Measurements from ENCODE around the gene IAPP. TPM values are rescaled to one million over a fixed set of nuclear protein-coding genes. Genes with fewer than 3 reads are reported as not detected.

The IAPP gene
- total and polyA plus RNA-seq, 11 donors, result not detected

- no peak overlapping the region for H3K4me3 ChIP-seq
- 83 to 92% (median 87%) methylated on average over 6 of the region's 6 CpGs for WGBS, 4 donors
- TF ChIP-seq POLR2A (IDR thresholded peaks at IDR 0.05), result no peak
- no peaks in the 10 kb centered on the region for H3K9me3 ChIP-seq
- H3K27ac ChIP-seq, result no peak overlapping the region
- no peaks in the 10 kb centered on the region for H3K27me3 ChIP-seq
- ATAC-seq (no peak), DNase-seq (no peak)
- no peaks in the 10 kb centered on the region for H3K4me1 ChIP-seq
- H3K36me3 ChIP-seq, result no peaks in the 10 kb centered on the region
- intact Hi-C loops (cut with DNase I), result no loop called here
Measured at GRCh38 chr12:21337959-21338744, 34.5 kb upstream of the IAPP start.

- DNase-seq (no peak), ATAC-seq (no peak)
- no peaks in the 10 kb centered on the region for H3K27me3 ChIP-seq
- H3K27ac ChIP-seq, result no peak overlapping the region
- no peaks in the 10 kb centered on the region for H3K36me3 ChIP-seq
- 70 to 79% (median 76%) methylated on average over 1 of the region's 1 CpG for WGBS, 4 donors
- TF ChIP-seq CTCF (IDR thresholded peaks at IDR 0.05) (no peak), POLR2A (IDR thresholded peaks at IDR 0.05) (no peak)
- no peak overlapping the region for H3K4me3 ChIP-seq
- intact Hi-C loops (cut with DNase I), result no loop called here
- no peaks in the 10 kb centered on the region for H3K9me3 ChIP-seq
- H3K4me1 ChIP-seq, result no peaks in the 10 kb centered on the region
Measured at GRCh38 chr12:21339921-21340320, 32.8 kb upstream of the IAPP start.

GRCh38 chr12:21340403-21340802 lies 32.3 kb upstream of the IAPP start:
- Histone ChIP-seq H3K9me3 (no peaks in the 10 kb centered on the region), H3K27me3 (no peaks in the 10 kb centered on the region), H3K4me1 (no peaks in the 10 kb centered on the region), H3K36me3 (no peaks in the 10 kb centered on the region), H3K27ac (no peak overlapping the region), H3K4me3 (no peak overlapping the region)
- no peak for ATAC-seq
- no peak for DNase-seq
- intact Hi-C loops (cut with DNase I), result no loop called here
- TF ChIP-seq CTCF (IDR thresholded peaks at IDR 0.05), result no peak
- no peak for TF ChIP-seq POLR2A (IDR thresholded peaks at IDR 0.05)
- 75 to 80% (median 78%) methylated on average over 6 of the region's 6 CpGs for WGBS, 4 donors

GRCh38 chr12:21341769-21342168 lies 30.9 kb upstream of the IAPP start:
- DNase-seq, result no peak
- Histone ChIP-seq H3K36me3 (no peaks in the 10 kb centered on the region), H3K4me3 (no peak overlapping the region), H3K27me3 (no peaks in the 10 kb centered on the region), H3K27ac (no peak overlapping the region), H3K4me1 (no peaks in the 10 kb centered on the region), H3K9me3 (no peaks in the 10 kb centered on the region)
- WGBS, 4 donors, result 62 to 81% (median 76%) methylated on average over 4 of the region's 4 CpGs
- TF ChIP-seq CTCF (IDR thresholded peaks at IDR 0.05) (no peak), POLR2A (IDR thresholded peaks at IDR 0.05) (no peak)
- ATAC-seq, result no peak
- intact Hi-C loops (cut with DNase I), result no loop called here

- intact Hi-C loops (cut with DNase I), result no loop called here
- H3K27ac ChIP-seq, result no peak overlapping the region
- no peaks in the 10 kb centered on the region for H3K36me3 ChIP-seq
- H3K27me3 ChIP-seq, result no peaks in the 10 kb centered on the region
- H3K4me3 ChIP-seq, result no peak overlapping the region
- DNase-seq (no peak), ATAC-seq (no peak)
- H3K9me3 ChIP-seq, result no peaks in the 10 kb centered on the region
- no peak for TF ChIP-seq CTCF (IDR thresholded peaks at IDR 0.05)
- TF ChIP-seq POLR2A (IDR thresholded peaks at IDR 0.05), result no peak
- no peaks in the 10 kb centered on the region for H3K4me1 ChIP-seq
Measured at GRCh38 chr12:21343636-21344035, 29.1 kb upstream of the IAPP start.
